Stimulated activated CD4-positive, alpha-beta T cell treated with anti-CD3 and anti-CD28 coated beads, TNF-alpha, amount 100 ng/mL, for 4 hours (primary cell): Measurements from ENCODE around the gene CCDC34.

Experiments used
- DNase-seq, 3 experiments: peaks; one replicate each; pipeline ENCODE4 v3.0.0-alpha.2; 2020; ENCODE audit warnings: low read depth in 3 of 3

CCDC34 gene

GRCh38 chr11:27291954-27292636 lies 70.9 kb downstream of the CCDC34 start:
- DNase-seq = no peak

- no peak for DNase-seq
These were observed 71.6 kb downstream of the CCDC34 start for GRCh38 chr11:27291302-27291889.

- DNase-seq = no peak
These were observed 72.6 kb downstream of the CCDC34 start for GRCh38 chr11:27290261-27291050.
